T-helper 1 cell treated with Interleukin-12 subunit alpha and Interleukin-12 subunit beta and Interleukin-4 antibody, amounts not matched to agents 30 ng/mL and 1 ng/mL, for 36 hours (primary cell): ENCODE results near the gene GLMP. TPM values are rescaled to one million over a fixed set of nuclear protein-coding genes. Genes with fewer than 3 reads are reported as not detected.

Experiments used
- intact Hi-C: fragments of 100-400 bp; cut with micrococcal nuclease; formaldehyde crosslinking; loops from one replicate; pipeline ENCODE4 v1.15.1; 2024
- total RNA-seq: library from RNA; stranded (reverse); gene quantifications from 2 replicates; pipeline ENCODE4 v1.2.3, GENCODE V29; 2022

GLMP gene
- total RNA-seq, 1 donor from 2014 or later = 45.2 TPM

DNA sequence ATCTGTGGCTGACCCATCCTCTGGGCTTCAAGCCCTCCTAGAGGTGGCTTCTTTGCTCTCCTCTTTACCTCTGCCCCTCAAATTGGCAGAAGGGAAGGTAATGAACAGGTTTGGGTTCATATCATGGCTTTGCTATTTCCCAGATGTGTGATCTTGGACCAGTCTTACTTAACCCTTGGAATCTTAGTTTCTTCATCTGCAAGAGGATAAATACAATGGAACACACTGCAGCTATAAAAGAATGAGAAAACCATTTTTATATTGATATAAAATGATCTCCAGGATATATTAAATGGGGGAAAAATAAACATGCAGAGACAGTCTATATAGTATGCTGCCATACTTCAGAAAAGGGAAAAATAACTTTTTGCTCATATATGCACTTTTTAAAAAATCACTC is 5.6 kb downstream of the GLMP start:
- intact Hi-C loops = no loop called here

GRCh38 chr1:156286061-156286460 is 9.4 kb downstream of the GLMP start:
- intact Hi-C loops = no loop called here

DNA sequence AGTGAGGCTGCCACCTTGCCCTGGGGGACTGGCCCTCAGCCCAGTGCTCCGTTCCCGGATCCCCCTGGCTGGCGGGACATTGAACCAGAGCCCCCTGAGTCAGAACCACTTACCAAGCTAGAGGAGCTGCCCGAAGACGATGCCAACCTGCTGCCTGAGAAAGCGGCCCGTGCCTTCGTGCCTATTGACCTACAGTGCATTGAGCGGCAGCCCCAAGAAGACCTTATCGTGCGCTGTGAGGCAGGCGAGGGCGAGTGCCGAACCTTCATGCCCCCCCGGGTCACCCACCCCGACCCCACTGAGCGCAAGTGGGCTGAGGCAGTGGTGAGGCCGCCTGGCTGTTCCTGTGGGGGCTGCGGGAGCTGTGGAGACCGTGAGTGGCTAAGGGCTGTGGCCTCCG is 10.0 kb downstream of the GLMP start:
- intact Hi-C loops = no loop called here

GRCh38 chr1:156284757-156285156 is 10.7 kb downstream of the GLMP start:
- intact Hi-C loops = loop anchor here (5.0 kb wide), 3 partner anchors 372 to 1012 kb away; partner anchors contain the start of genes CLK2 and RIT1

DNA sequence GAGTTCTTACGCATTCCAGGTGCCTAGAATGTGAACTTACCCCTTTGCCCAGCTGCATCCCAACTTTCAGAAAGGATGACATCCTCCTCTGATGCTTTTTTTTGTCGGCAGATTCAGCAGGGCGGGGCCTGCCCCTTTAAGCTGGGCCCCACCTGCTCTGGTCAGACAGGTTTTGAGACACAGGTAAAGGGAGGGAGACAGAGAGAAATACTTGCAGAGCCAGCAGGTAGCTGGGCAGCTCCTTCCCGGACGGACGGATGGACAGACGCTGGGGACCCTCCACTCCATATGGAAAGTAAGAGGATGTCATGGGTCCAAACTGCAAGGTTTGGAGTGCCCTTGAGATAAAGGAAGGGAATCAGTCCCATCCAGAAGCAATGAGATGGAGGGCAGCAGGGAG is 11.4 kb downstream of the GLMP start, which contains the start of gene TMEM79:
Gene TMEM79, plus strand, starts transcription at position 214 of the 400 bp plus-strand sequence. CDS start 902 bp downstream, outside the sequence.
- intact Hi-C loops = loop anchor here (5.0 kb wide), 3 partner anchors 372 to 1012 kb away; partner anchors contain the start of genes CLK2 and RIT1

GRCh38 chr1:156283521-156283920 is 12.0 kb downstream of the GLMP start:
- intact Hi-C loops = loop anchor here (1.0 to 5.0 kb wide), 8 partner anchors 12 to 1011 kb away; partner anchors contain the start of genes CLK2, GLMP, KHDC4 and RIT1

GRCh38 chr1:156282479-156283222 is 12.8 kb downstream of the GLMP start, which contains the start of gene SMG5:
TSS of gene SMG5 (minus strand) at chr1:156282825. CDS start at chr1:156282680, 145 bp downstream.
- intact Hi-C loops = loop anchor here (1.0 to 5.0 kb wide), 13 partner anchors 13 to 1010 kb away; partner anchors contain the start of genes CCT3, CLK2, GLMP and GON4L

DNA sequence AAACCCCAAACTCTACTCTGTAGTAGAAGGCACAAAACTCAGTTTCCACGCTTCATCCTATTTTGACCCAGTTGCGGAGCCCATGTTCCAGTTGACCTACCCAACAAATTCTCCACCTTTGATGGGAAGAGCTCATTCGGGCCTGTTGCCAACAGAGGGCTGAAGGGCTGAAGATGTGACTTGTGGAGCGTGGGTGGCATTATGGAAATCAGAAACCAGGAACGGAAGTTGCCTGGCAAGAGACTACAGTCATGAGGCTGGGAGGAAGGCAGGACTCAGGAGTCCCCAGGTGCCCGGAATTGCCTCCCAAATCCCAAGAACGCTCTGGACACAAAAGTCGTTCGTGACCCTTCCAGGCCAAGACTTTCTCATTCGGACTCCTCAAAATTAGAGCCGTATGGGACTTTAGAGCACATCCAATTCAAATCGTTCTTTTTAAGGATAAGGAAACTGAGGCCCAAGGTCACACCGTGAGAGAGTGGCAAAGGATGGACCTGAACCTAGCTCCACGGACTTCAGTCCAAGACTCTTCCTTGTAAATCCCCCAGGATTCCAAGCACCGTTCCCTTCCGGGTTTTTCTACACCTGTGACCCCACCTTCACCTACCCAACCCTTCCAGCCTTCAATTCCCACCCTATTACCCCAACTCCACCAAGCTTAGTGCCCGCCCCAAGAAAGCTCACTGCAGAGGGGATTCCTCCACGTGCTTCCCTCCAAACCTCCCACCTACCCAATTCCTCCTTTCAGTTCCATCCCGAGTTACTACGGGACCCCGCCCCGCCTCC is 13.6 kb downstream of the GLMP start:
- intact Hi-C loops = loop anchor here (1.0 to 5.0 kb wide), 12 partner anchors 56 to 1010 kb away; partner anchors contain the start of genes CCT3, CLK2, GON4L and KHDC4

DNA sequence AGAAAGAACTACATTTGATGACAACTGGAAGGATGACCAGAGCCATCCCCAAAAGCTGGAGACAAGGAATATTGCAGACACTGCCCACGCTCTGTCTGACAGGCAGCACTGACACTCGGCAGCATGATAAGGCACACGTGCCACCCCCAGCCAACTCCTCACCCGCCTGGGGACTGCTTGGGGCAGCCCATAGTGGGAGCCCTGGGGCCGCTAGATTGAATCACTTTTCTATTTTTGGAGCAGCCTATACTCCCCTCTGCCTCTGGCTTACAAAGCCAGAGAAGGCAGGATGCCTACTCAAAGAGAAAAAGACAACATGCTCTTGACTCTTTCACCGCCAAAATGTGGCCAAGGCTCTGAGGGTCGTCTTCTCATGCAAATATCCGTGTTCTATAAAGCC is 14.2 kb downstream of the GLMP start:
- intact Hi-C loops = loop anchor here (5.0 kb wide), 3 partner anchors 369 to 1009 kb away; partner anchors contain the start of genes CLK2 and RIT1

DNA sequence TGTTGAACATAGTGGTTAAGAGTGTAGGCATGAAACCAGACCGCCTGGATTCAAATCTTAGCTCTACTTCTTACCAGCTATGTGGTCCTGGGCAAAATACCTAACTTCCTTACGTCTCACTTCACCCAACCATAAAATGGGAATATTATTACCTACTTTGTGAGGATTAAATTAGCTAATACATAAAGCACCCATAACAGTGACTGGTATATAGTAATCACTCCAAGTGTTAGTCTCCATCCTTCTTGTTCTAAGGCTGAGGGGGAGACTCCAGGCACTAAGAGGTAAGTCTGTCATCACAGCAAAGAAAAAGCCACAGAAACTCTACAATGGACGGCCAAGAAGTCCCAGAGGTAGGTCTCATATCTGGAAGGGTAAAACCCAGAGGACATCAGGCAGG is 15.6 kb downstream of the GLMP start:
- intact Hi-C loops = loop anchor here (5.0 kb wide), 3 partner anchors 368 to 1008 kb away; partner anchors contain the start of genes CLK2 and RIT1

DNA sequence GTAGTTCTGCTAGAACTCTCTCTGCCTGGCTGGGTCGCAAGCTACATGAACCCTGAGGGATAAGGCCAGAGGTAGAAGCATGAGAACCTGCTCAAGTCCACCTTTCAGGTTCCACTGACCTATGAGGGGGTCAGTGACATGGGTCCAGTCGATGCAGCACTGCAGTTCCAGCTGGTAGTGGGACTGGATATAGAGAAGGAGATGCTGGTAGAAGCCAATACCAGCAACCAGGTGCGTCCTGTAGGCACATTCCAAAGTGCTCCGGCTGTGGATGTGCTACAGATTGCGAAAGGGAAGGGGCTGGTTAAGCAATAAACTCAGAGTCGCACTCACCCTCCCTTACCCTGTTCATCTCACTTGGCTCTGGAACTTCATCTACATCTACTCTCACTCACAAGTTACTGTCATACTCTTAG is 18.5 kb downstream of the GLMP start:
- intact Hi-C loops = no loop called here

DNA sequence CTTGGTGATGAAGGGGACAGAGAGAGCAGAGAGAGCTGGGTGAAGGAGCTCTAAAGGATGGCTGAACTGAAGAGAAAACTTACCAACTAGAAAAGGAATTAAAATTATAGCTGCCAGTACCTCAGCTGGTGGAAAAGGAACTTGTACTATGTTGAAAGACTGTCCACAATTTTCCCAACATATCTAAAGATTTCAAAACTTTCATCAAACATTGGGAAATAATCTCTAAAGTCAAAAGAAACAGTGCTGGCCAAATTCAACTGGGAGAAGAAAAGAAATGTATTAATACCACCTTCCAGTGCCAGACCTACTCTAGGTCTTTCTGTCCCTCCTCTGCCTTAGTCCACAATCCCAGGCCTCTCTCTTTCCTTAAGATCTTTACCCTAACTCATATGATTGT is 18.9 kb downstream of the GLMP start:
- intact Hi-C loops = no loop called here

DNA sequence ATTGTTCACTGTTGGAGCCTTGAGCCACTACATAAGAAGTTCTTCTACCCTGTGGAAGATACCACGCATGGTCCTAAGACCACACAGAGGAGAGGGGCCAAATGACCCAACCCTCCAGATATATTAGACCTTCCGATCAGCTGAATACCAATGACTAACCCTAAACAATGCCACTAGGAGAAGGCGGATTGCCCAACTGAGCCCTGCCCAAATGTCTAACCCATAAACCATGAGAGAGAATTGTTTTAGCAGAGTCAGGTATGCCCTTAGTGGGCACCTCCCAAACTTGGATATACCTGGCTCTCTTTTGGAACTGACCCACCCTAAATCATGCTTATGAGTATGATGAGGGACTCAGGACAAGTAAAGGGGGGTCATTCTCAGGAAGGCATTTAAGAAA is 25.2 kb downstream of the GLMP start:
- intact Hi-C loops = no loop called here

DNA sequence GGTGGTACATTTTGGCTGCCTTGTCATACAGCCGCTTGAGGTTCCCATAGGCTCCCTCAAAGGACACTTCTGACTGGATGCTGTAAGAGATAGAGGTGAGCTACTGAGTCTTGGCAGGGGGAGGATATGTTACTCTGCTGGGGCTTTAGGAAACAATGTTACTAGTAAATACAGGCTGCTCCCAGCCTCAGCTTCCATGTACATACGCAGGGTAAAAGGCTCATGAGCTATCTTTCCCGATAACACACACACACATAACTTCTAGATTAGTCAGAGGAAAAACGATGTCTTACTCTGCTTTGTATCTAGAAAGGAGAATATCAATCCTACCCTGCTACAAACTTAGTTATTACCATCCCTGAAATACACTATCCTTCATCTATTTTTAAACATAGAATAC is 27.1 kb downstream of the GLMP start:
- intact Hi-C loops = no loop called here

- intact Hi-C loops = no loop called here
Observed at GRCh38 chr1:156266051-156266450, 29.4 kb downstream of the GLMP start.

DNA sequence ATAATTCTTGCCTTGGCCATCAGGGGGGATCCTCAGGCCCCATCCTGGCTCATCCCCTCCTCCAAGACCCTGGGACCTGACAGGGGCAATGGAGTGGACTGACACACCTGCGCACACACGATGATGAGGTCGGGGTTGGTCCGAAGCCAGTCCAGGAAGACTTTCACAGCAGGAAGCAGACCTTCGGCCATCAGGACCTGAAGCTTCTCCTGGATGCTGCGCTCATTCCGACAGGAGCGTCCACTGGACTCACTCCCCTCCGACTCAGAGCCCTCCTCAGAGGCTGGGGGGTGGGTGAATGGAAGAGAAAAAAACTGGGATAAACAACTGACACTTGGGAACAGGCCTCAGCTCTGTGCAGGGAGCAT is 32.2 kb downstream of the GLMP start:
- intact Hi-C loops = no loop called here

DNA sequence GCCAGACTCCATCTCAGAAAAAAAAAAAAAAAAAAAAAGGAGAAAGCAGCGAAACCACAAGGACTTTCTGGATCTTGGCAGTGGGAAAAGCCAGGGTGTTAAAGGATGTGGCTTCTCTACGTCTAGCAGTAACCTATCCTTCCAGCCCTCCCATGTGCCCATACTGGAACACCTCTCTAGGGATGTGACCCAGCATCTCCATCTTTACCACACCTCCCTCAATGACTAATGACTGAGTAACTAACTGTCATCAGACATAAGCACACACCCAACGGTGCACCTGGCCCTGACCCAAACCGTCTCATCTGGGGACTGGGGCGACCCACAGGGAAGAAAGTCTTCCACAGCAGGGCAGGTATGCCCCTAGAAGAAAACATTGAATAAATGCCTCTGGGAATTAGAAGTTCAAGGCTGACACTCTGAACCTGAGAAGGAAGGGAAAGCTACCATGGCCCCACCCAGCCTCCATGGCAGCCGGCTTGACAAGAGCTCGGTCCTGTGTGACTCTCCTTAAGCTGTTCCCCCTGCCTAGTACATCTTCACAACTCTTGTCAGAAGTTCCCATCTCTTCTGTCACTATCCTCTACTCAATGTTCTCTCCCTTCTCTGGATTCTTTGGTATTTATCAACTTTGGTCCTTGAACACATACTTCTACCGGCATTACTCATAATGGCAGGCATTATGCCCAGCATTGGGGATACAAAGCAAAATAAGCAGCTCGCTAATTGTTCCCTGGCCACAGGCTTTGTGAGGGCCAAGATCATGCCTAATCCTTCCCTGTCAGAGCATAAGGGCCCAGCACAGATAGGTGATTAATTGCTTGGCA is 32.8 kb downstream of the GLMP start:
- intact Hi-C loops = no loop called here

DNA sequence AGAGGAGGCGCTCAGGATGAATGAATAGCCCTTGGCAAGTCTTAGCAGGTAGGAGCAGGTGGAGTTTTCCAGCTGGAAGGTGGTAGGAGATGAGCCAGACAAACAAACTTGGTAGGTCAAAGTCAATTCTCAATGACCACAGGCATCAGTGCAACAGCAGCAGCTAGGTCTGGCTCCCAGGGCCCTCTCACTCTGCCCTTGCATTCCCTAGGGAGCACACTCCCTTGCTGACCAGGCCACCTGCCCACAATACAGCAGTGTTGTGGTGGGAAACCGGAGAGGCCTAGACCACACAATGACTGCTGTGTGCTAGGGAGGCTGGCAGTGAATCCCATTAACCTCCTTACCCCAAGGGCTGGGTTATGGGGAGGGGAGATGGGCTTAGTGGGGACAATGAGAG is 34.6 kb downstream of the GLMP start:
- intact Hi-C loops = no loop called here

DNA sequence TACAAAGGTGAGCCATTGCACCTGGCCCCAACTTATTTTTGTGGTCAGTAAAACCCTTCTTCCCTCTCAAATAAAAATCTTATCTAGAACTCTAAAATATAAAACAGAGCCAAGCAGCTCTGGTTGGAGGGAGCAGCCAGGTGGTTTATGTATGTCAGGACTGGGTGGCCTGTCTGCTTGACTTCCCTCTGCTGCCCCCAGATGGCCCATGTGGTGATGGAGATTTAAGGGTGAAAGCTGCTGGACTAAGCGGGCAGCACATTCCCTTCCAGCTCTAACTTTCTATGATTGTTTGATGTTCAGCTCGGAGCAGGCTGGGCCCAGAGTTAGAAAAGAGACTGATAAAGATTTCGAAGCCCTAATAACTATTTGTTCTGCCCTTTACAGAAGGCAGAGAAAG is 35.7 kb downstream of the GLMP start:
- intact Hi-C loops = no loop called here

DNA sequence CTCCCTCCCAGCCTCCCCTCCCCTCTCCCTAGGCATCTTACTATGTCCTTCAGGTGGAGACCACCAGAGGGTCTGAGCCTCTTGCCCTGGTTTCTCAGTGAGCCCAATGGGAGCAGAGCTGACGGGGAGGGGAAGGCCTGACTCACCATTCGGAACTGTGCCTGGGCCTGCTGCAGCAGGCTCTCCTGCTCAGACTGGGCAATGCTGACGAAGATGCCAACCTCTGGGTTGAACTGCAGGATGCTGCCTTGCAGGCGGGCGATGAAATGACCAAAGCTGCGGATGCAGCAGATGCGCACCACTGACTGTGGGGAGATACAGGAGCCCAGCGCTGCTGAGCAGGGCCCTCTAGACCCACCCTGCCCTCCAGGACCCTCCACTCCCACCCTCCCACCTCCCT is 36.6 kb downstream of the GLMP start:
- intact Hi-C loops = no loop called here

DNA sequence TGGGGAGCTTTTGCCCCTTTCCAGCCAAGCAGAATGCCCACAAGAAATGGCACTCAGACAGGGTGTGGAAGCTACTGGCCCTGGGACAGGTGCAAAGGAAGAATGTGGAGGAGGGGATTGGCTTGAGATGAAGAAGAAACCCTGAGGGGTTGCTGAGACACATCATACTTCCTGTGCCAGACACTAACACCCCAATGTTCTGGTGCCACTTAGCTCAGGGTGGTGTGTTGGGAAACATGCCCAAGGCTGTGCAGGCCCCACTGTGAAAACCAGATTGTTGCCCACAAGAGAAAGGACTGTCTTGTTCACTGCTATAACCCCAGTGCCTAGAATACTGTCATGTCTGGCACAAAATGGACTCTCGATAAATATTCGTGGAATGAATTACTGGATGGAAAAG is 37.8 kb downstream of the GLMP start:
- intact Hi-C loops = no loop called here
